GM23338 (cell line): ENCODE measurements around the gene PMVK. TPM values are rescaled to one million over a fixed set of nuclear protein-coding genes. Genes with fewer than 3 reads are reported as not detected.

Experiments used
- ATAC-seq: fragments of 200-7000 bp; cut with Tn5 transposase; 3 replicates; pipeline ENCODE4 v1.9.1; 2020
- DNase-seq: peaks from one replicate; pipeline ENCODE4 v3.0.0-alpha.2; 2015; ENCODE audit warnings: low spot score
- H2AFZ ChIP-seq: fragments of 200-600 bp; sonication (generic); 2 replicates; pipeline ENCODE4 v1.8.0; 2016; ENCODE audit warnings: antibody characterized with exemption, mild to moderate bottlenecking, moderate library complexity
- H3F3A ChIP-seq: fragments of 200-600 bp; sonication (generic); replicated peaks from 2 replicates; pipeline ENCODE4 v1.8.0; 2017; ENCODE audit warnings: antibody characterized with exemption, mixed run types, low read depth
- H3K27ac ChIP-seq: fragments of 200-600 bp; sonication (generic); 2 replicates; pipeline ENCODE4 v1.6.1; 2016; ENCODE audit warnings: low read depth
- H3K27me3 ChIP-seq: fragments of 200-600 bp; sonication (generic); 2 replicates; pipeline ENCODE4 v1.8.0; 2016; ENCODE audit warnings: mild to moderate bottlenecking, mixed run types, moderate library complexity; ENCODE audit not compliant: insufficient read depth
- H3K36me3 ChIP-seq: fragments of 200-600 bp; sonication (generic); 2 replicates; pipeline ENCODE4 v1.8.0; 2016; ENCODE audit warnings: mild to moderate bottlenecking; ENCODE audit not compliant: insufficient read depth
- H3K4me1 ChIP-seq: fragments of 200-600 bp; sonication (generic); 2 replicates; pipeline ENCODE4 v1.8.0; 2016; ENCODE audit warnings: mild to moderate bottlenecking, moderate library complexity; ENCODE audit not compliant: insufficient read depth
- H3K4me2 ChIP-seq: fragments of 200-600 bp; sonication (generic); 2 replicates; pipeline ENCODE4 v1.7.1; 2017; ENCODE audit warnings: mixed run types
- H3K4me3 ChIP-seq: fragments of 200-600 bp; sonication (generic); 2 replicates; pipeline ENCODE4 v1.6.1; 2016; ENCODE audit warnings: mixed run types
- H3K79me2 ChIP-seq: fragments of 200-600 bp; sonication (generic); replicated peaks from 2 replicates; pipeline ENCODE4 v1.8.0; 2017; ENCODE audit warnings: mild to moderate bottlenecking; ENCODE audit not compliant: insufficient read depth
- H3K9me2 ChIP-seq: fragments of 200-600 bp; sonication (generic); 2 replicates; pipeline ENCODE4 v1.8.0; 2017; ENCODE audit not compliant: insufficient read depth
- H4K20me1 ChIP-seq: fragments of 200-600 bp; sonication (generic); replicated peaks from 2 replicates; pipeline ENCODE4 v1.8.0; 2017; ENCODE audit warnings: mild to moderate bottlenecking; ENCODE audit not compliant: insufficient read depth
- H3K27ac Mint-ChIP-seq: 2 replicates; pipeline ENCODE4 v1.8.0; 2020; ENCODE audit warnings: inconsistent platforms, mild to moderate bottlenecking, moderate library complexity, mixed read lengths
- H3K27me3 Mint-ChIP-seq: 3 replicates; pipeline ENCODE4 v1.8.0; 2022; ENCODE audit warnings: low read depth, mild to moderate bottlenecking, moderate library complexity, mixed read lengths, inconsistent platforms; ENCODE audit not compliant: insufficient read depth, poor library complexity
- H3K36me3 Mint-ChIP-seq: 3 replicates; pipeline ENCODE4 v1.8.0; 2021; ENCODE audit warnings: low read depth, mild to moderate bottlenecking, inconsistent platforms, moderate library complexity, mixed read lengths
- H3K4me1 Mint-ChIP-seq: 3 replicates; pipeline ENCODE4 v1.8.0; 2020; ENCODE audit warnings: mild to moderate bottlenecking, inconsistent platforms, mixed read lengths
- H3K4me3 Mint-ChIP-seq: 3 replicates; pipeline ENCODE4 v1.8.0; 2021; ENCODE audit warnings: moderate library complexity, mild to moderate bottlenecking, inconsistent platforms, mixed read lengths
- H3K9me3 Mint-ChIP-seq: 3 replicates; pipeline ENCODE4 v1.8.0; 2020; ENCODE audit warnings: moderate library complexity, mild to moderate bottlenecking, inconsistent platforms, mixed read lengths
- CREB1 ChIP-seq: fragments of 250-450 bp; sonication (Bioruptor Pico); IDR thresholded peaks from 2 replicates; pipeline ENCODE4 v1.5.0; 2020; ENCODE audit warnings: low read depth, mild to moderate bottlenecking, moderate library complexity
- CTCF ChIP-seq, 2 experiments: fragments of 200-600 bp in 1 of 2; sonication (generic) in 1 of 2; conservative IDR thresholded peaks; 2 replicates each; pipeline versions ENCODE4 v1.5.1 to v1.6.1; 2016 to 2017; ENCODE audit warnings: antibody characterized with exemption in 2 of 2, low read depth in 2 of 2, mild to moderate bottlenecking in 2 of 2, moderate library complexity in 1 of 2
- ETS1 ChIP-seq: IDR thresholded peaks from 2 replicates; pipeline ENCODE4 v1.6.1; 2016; ENCODE audit warnings: antibody characterized with exemption
- EZH2 ChIP-seq: fragments of 200-600 bp; sonication (generic); IDR thresholded peaks from one replicate; pipeline ENCODE4 v1.8.0; 2017; ENCODE audit warnings: antibody characterized with exemption, mild to moderate bottlenecking, low read depth; ENCODE audit not compliant: unreplicated experiment
- EZH2phosphoT487 ChIP-seq: fragments of 200-600 bp; sonication (generic); IDR thresholded peaks from one replicate; pipeline ENCODE4 v1.8.1; 2018; ENCODE audit warnings: antibody characterized with exemption; ENCODE audit not compliant: unreplicated experiment
- JUNB ChIP-seq: IDR thresholded peaks from one replicate; pipeline ENCODE4 v1.6.1; 2016; ENCODE audit warnings: antibody characterized with exemption; ENCODE audit not compliant: unreplicated experiment
- NANOG ChIP-seq: IDR thresholded peaks from 2 replicates; pipeline ENCODE4 v1.6.1; 2016; ENCODE audit warnings: antibody characterized with exemption, borderline replicate concordance
- POLR2AphosphoS5 ChIP-seq: IDR thresholded peaks from 2 replicates; pipeline ENCODE4 v1.6.1; 2016; ENCODE audit warnings: antibody characterized with exemption, low read depth
- REST ChIP-seq: IDR thresholded peaks from one replicate; pipeline ENCODE4 v1.6.1; 2018; ENCODE audit warnings: antibody characterized with exemption; ENCODE audit not compliant: unreplicated experiment
- STAT1 ChIP-seq: IDR thresholded peaks from one replicate; pipeline ENCODE4 v1.6.1; 2016; ENCODE audit warnings: antibody characterized with exemption; ENCODE audit not compliant: unreplicated experiment
- ZNF114 ChIP-seq: fragments of 250-450 bp; sonication (Bioruptor Pico); IDR thresholded peaks from 2 replicates; pipeline ENCODE4 v1.5.0; 2020; ENCODE audit warnings: mild to moderate bottlenecking, moderate library complexity
- ZNF331 ChIP-seq: fragments of 250-450 bp; sonication (Bioruptor Pico); IDR thresholded peaks from 2 replicates; pipeline ENCODE4 v1.5.0; 2020; ENCODE audit warnings: low read depth, mild to moderate bottlenecking, moderate library complexity
- ZNF462 ChIP-seq: fragments of 250-450 bp; sonication (Bioruptor Pico); IDR thresholded peaks from 2 replicates; pipeline ENCODE4 v1.5.0; 2020; ENCODE audit warnings: mild to moderate bottlenecking, moderate library complexity
- polyA plus RNA-seq: library from polyadenylated mRNA; unstranded; fragments of >200 nt; fragmentation: Nextera tagmentation; extraction: Ambion mirVana; gene quantifications from 2 replicates; pipeline ENCODE4 v1.2.1, GENCODE V29; 2016
- total RNA-seq: library from RNA; depleted of rRNA; stranded (reverse); fragments of >200 nt; shearing (Covaris generic); gene quantifications from 2 replicates; pipeline ENCODE4 v1.2.3, GENCODE V29; 2014

Gene PMVK
- total and polyA plus RNA-seq, 2 experiments from 2014 or later, result 8.1 to 25.0 TPM

- H3K36me3 ChIP-seq, result no peaks in the 10 kb centered on the region
- H4K20me1 ChIP-seq, result no peaks in the 10 kb centered on the region
- no peaks in the 10 kb centered on the region for H3K79me2 ChIP-seq
- no peaks in the 10 kb centered on the region for H3K9me2 ChIP-seq
- H2AFZ ChIP-seq, result no peak overlapping the region
- Mint-ChIP-seq H3K9me3 (no peaks in the 10 kb centered on the region), H3K4me3 (no peak overlapping the region; the same call in 2 of the 3 replicates), H3K4me1 (peaks cover 10% of the 10 kb centered on the region), H3K36me3 (no peaks in the 10 kb centered on the region; the same call in 2 of the 3 replicates), H3K27ac (no peak overlapping the region; the same call in 1 of the 2 replicates), H3K27me3 (peaks cover 4% of the 10 kb centered on the region)
- no peak for DNase-seq
- H3F3A ChIP-seq, result no peaks in the 10 kb centered on the region
- no peak overlapping the region for H3K4me2 ChIP-seq
- H3K4me3 ChIP-seq, result no peak overlapping the region
- H3K4me1 ChIP-seq, result peaks cover 3% of the 10 kb centered on the region; the same call in 1 of the 2 replicates
- H3K27ac ChIP-seq, result no peak overlapping the region
- H3K27me3 ChIP-seq, result no peaks in the 10 kb centered on the region
- TF ChIP-seq NANOG (no peak), JUNB (no peak), EZH2phosphoT487 (no peak), POLR2AphosphoS5 (no peak), REST (no peak), ETS1 (no peak), CTCF (conservative IDR thresholded peaks at IDR 0.05; ENCODE audit: low read depth in 2 of 2) (no peak), CREB1 (CRISPR knock-in tag) (no peak), ZNF331 (CRISPR knock-in tag) (no peak), STAT1 (no peak), EZH2 (no peak), ZNF462 (no peak), ZNF114 (CRISPR knock-in tag) (no peak)
- no peak for ATAC-seq
Measured at GRCh38 chr1:154945962-154946850, 9.7 kb upstream of the PMVK start.
